Lower leg skin (tissue), 4 donors: ENCODE data around the gene HMG20B. TPM values are rescaled to one million over a fixed set of nuclear protein-coding genes. Genes with fewer than 3 reads are reported as not detected.

Source experiments
- DNase-seq, 2 donors: peaks; one replicate each; pipeline ENCODE4 v3.0.0-alpha.2; 2019; ENCODE audit warnings: low spot score in 2 of 2
- H3K4me3 ChIP-seq: fragments of 200-600 bp; sonication (generic); 2 replicates; pipeline ENCODE4 v1.5.1; 2017; ENCODE audit warnings: mild to moderate bottlenecking, low read depth; ENCODE audit not compliant: poor library complexity, severe bottlenecking
- POLR2A ChIP-seq, 2 donors: fragments of 450-650 bp; IDR thresholded peaks; one replicate each; pipeline ENCODE4 v1.6.1; 2016 to 2017; ENCODE audit warnings: antibody characterized with exemption in 2 of 2, mild to moderate bottlenecking in 1 of 2, moderate library complexity in 1 of 2
- WGBS, 2 donors: methylation state at CpG; one replicate each; pipeline ENCODE4 v1.1.5; 2018; 5-methylcytosine and 5-hydroxymethylcytosine counted together
- intact Hi-C: fragments of 100-400 bp; cut with DNase I; formaldehyde crosslinking; loops from one replicate; pipeline ENCODE4 v1.15.0; 2023; ENCODE audit warnings: low total_unique reads
- total RNA-seq, 4 donors: library from RNA; depleted of rRNA; stranded (reverse); fragments of >200 nt; gene quantifications; one replicate each; pipeline ENCODE4 v1.1.0, GENCODE V29; 2016
- TF ChIP-seq, protein P1 (sequence below), 3 donors: fragments of 450-650 bp; IDR thresholded peaks; one replicate each; pipeline ENCODE4 v1.5.1; 2016; ENCODE audit warnings: antibody characterized with exemption in 3 of 3, mild to moderate bottlenecking in 3 of 3, moderate library complexity in 2 of 3

Gene HMG20B
- total RNA-seq, 4 donors from 2014 or later: 112 to 135 (median 123) TPM

DNA sequence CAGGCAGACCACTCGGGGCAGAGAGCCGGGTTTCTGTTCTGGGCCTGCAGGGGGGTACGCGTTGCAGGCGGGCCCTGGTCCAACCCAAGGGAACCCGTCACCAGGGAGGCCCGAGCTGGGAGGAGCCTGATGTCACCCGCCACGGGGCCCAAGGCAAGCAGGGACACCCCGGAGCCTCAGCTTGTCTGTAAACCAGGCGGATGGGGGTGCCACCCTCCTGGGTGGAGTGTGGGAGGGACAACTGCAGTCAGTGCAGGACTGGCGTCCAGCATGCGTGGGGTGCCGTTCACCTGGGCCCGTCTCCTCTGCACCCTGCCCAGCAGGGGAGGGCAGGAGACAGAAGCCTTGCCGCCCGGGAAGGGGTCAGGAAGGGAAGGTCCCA lies 46.9 kb downstream of the HMG20B start:
- no peak for DNase-seq
- WGBS, 2 donors: 71 to 82% methylated on average over 12 to 17 of the region's 17 CpGs
- H3K4me3 ChIP-seq: no peak overlapping the region
- intact Hi-C loops: loop anchor here (10.0 kb wide), 2 partner anchors 95 to 305 kb away; no protein-coding TSS in a partner anchor
- no peak for TF ChIP-seq POLR2A (IDR thresholded peaks at IDR 0.05)
- TF ChIP-seq, protein P1, sequence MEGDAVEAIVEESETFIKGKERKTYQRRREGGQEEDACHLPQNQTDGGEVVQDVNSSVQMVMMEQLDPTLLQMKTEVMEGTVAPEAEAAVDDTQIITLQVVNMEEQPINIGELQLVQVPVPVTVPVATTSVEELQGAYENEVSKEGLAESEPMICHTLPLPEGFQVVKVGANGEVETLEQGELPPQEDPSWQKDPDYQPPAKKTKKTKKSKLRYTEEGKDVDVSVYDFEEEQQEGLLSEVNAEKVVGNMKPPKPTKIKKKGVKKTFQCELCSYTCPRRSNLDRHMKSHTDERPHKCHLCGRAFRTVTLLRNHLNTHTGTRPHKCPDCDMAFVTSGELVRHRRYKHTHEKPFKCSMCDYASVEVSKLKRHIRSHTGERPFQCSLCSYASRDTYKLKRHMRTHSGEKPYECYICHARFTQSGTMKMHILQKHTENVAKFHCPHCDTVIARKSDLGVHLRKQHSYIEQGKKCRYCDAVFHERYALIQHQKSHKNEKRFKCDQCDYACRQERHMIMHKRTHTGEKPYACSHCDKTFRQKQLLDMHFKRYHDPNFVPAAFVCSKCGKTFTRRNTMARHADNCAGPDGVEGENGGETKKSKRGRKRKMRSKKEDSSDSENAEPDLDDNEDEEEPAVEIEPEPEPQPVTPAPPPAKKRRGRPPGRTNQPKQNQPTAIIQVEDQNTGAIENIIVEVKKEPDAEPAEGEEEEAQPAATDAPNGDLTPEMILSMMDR (IDR thresholded peaks at IDR 0.05): no peak

DNA sequence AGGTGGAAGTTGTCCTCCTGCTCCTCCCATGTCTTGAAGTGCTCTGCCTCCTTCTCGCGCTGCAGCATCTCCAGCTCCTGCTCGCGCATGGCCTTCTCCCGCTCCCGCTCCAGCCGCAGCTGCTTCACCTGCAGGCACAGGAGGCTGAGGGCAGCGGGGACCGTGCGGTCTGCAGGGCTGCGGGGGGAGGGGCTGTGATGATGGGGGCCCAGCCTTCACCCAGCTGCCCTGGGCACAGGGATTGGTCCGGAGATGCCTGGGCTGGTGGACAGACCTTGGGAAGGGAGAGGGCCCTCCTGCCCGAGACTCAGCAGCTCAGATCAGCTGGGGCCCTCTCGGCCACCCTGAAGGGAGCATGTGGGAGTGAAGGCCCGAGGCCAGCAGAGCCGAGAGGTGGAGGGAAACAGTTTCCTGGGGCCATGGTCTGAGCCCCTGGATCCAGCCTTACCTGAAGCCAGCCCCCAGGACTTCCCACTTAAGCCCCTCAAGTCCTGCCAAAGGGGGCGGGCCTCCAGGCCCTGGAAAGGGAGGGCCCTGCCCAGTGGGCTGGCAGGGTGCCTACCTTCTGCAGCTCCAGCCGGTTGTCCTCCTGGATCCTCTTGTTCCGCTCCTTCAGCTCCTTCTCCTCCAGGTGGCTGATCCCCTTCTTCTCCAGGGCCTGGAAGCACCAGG lies 47.5 kb downstream of the HMG20B start:
- TF ChIP-seq, protein P1 (IDR thresholded peaks at IDR 0.05): no peak
- no peak for TF ChIP-seq POLR2A (IDR thresholded peaks at IDR 0.05)
- intact Hi-C loops: no loop called here
- no peak for DNase-seq
- WGBS, 2 donors: 80 to 85% methylated on average over 19 of the region's 19 CpGs
- no peak overlapping the region for H3K4me3 ChIP-seq

DNA sequence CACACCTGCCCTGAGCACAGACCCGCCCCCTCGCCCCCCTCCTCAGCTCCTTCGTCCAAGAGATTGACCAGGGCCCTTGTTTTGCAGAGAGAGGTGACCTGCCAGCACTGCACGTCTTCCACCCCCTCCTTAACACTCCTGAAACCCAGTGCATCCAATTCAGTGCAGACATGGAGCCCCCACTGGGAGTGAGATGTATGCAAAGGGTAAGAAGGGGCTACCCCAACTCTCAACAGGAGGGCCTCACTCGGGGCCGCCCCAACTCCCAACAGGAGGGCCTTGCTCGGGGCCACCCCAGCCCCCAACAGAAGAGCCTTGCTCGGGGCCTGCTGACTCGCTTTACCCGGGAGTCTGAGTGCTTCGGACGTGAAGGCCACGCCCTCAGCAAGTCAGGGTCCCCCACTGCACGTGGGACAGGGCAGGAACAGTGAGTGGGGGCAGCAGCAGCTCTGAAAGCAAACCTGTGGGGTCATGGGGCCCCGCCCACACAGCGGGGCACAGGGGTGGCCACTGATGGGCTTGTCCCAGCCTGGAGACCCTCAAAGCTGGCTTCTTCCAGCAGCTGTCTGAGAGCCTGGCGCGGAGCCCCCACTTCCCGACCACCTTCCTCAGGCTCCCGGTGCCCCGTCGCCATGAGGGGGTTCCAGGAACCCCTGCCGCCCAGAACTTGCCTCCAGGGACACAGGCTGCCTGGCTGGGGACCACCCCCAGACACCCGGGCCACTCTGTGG lies 48.2 kb downstream of the HMG20B start:
- no peak overlapping the region for H3K4me3 ChIP-seq
- no peak for TF ChIP-seq POLR2A (IDR thresholded peaks at IDR 0.05)
- TF ChIP-seq, protein P1 (IDR thresholded peaks at IDR 0.05): no peak
- 89 to 91% methylated on average over 20 to 24 of the region's 24 CpGs for WGBS, 2 donors
- intact Hi-C loops: no loop called here
- no peak for DNase-seq

DNA sequence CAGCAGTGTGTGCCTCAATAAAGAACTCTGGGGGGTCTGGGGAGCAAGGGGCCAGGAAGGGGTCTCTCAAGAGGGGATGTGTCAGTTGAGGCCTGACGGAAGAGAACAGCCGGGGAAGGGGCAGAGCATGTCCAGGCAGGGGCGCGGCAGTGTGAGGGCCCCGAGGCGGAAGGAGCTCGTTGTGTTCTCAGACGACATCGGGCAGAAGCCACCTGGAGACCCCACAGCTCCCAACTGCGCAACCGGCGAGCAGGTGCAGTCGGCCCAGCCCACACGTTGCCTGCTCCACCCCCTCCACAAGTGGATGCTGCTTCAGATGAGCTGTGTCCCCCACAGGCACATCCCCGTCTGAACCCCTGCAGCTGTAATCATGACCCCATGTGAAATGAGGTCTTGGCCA lies 48.9 kb downstream of the HMG20B start:
- intact Hi-C loops: no loop called here
- no peak overlapping the region for H3K4me3 ChIP-seq
- no peak for TF ChIP-seq POLR2A (IDR thresholded peaks at IDR 0.05)
- TF ChIP-seq, protein P1 (IDR thresholded peaks at IDR 0.05): no peak
- DNase-seq: no peak
- WGBS, 2 donors: 89 to 91% methylated on average over 15 of the region's 15 CpGs

DNA sequence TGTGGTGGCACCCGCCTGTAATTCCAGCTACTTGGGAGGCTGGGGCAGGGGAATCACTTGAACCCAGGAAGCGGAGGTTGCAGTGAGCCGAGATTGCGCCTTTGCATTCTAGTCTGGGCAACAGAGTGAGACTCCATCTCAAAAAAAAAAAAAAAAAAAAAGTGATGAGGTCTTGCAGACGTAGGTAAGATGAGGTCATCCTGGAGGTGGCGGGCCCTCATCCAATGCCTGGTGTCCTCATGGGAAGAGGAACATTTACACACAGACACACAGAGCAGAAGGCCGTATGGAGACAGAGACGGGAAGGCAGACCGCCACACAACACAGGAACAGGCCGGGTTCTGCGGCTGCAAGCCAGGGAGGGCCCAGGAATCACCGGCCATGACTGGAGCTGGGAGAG lies 49.5 kb downstream of the HMG20B start:
- DNase-seq: no peak
- WGBS, 2 donors: 82 to 87% methylated on average over 12 of the region's 12 CpGs
- no peak overlapping the region for H3K4me3 ChIP-seq
- TF ChIP-seq POLR2A (IDR thresholded peaks at IDR 0.05): no peak
- TF ChIP-seq, protein P1 (IDR thresholded peaks at IDR 0.05): no peak
- intact Hi-C loops: no loop called here
